ENCODE measurements around the gene MDP1.

MDP1 gene

GRCh38 chr14:24164518-24164991, 51.3 kb downstream of the MDP1 start:
- Histone ChIP-seq H3K4me3 (ENCODE audit: low read depth in 1 of 2, low read length in 1 of 2) (no peak overlapping the region), H3K4me1 (ENCODE audit: control insufficient read depth in 1 of 2, insufficient read depth in 1 of 2, low read depth in 1 of 2, low read length in 1 of 2) (peaks cover 73 to 85% of the 10 kb centered on the region in 2 experiments), H3K27me3 (no peaks in the 10 kb centered on the region), H3K36me3 (peaks cover 83% of the 10 kb centered on the region), H3K9me3 (no peaks in the 10 kb centered on the region), H3K27ac (peak overlapping the region; percentile 94)
- TF ChIP-seq, protein P1, sequence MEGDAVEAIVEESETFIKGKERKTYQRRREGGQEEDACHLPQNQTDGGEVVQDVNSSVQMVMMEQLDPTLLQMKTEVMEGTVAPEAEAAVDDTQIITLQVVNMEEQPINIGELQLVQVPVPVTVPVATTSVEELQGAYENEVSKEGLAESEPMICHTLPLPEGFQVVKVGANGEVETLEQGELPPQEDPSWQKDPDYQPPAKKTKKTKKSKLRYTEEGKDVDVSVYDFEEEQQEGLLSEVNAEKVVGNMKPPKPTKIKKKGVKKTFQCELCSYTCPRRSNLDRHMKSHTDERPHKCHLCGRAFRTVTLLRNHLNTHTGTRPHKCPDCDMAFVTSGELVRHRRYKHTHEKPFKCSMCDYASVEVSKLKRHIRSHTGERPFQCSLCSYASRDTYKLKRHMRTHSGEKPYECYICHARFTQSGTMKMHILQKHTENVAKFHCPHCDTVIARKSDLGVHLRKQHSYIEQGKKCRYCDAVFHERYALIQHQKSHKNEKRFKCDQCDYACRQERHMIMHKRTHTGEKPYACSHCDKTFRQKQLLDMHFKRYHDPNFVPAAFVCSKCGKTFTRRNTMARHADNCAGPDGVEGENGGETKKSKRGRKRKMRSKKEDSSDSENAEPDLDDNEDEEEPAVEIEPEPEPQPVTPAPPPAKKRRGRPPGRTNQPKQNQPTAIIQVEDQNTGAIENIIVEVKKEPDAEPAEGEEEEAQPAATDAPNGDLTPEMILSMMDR (IDR thresholded peaks at IDR 0.05) = no peak

Measured in neutrophil (primary cell).